Dedifferentiated amniotic fluid mesenchymal stem cell (primary cell): ENCODE results near the gene C2orf76.
A peak's percentile ranks its signal among the peaks of the same experiment; 100 is the strongest.

Source experiments
- DNase-seq: peaks from one replicate; pipeline ENCODE4 v3.0.0-alpha.2; 2016; ENCODE audit errors: extremely low spot score

The C2orf76 gene

GRCh38 chr2:119264781-119265692 lies 101.6 kb downstream of the C2orf76 start:
- DNase-seq, result no peak

- no peak for DNase-seq
These were observed 103.0 kb downstream of the C2orf76 start for GRCh38 chr2:119263656-119264055.

- no peak for DNase-seq
These were observed 103.6 kb downstream of the C2orf76 start for GRCh38 chr2:119263025-119263424.

- no peak for DNase-seq
These were observed 105.0 kb downstream of the C2orf76 start for GRCh38 chr2:119261493-119262225.

DNA sequence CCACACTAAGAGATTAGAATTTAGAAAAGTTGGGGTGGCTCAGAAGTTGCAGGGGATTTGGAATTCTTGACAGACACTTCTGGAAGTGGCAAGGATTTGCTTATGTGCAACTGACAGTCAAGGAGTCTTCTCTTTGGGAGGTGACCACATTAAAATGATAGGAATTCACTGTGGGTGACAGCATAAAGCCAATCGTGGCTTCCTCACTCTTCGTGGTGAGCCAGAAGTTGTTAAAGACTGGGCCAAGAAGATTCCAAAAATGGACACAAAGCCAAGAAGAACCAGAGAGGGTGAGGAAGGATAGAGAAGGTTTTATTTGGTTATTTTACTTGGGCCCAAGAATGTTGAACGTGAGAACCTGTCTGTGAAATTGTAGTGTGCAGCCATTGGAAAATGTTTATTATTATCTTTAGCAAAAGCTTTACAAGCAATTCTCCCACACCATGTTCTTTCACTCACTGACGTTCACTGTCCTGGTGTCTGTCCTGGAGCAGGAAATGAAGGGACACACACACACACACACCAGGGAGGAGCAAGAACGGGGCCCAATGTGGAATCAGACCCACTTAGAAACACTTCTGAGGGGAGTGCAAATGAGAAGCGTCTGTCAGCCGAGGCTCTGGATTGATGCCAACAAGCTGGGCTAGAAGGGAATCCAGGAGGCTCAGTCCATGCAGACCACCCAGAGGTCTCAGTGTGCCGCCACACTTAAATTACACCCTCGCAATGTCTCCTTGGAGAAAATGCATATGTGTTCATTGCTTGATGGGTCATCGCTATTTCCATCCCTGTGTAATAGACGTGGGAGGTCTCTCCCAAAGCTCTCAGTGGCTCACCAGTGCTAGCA lies 105.8 kb downstream of the C2orf76 start:
- no peak for DNase-seq

- no peak for DNase-seq
These were observed 107.3 kb downstream of the C2orf76 start for GRCh38 chr2:119259296-119259860.

DNA sequence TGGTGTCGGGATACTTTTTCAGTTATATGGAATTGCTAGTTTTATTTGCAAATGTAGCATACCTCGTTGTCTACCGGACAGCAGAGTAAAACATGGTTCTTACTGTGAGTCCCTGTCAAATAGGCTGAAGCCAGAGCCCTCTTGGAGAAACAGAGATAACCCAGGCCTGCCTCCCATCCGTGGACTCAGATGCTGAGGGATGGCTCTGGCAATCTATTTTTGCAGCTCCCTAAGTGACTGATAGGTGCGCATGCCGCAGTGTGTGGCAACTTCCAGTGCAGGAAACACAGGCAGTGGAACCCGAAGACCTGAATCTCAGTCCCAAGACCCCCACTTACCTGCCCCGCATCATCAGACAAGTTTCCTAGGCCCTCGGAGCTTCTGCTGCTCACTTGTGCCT lies 109.4 kb downstream of the C2orf76 start:
- no peak for DNase-seq

GRCh38 chr2:119256582-119256921 lies 110.1 kb downstream of the C2orf76 start:
- DNase-seq, result no peak

DNA sequence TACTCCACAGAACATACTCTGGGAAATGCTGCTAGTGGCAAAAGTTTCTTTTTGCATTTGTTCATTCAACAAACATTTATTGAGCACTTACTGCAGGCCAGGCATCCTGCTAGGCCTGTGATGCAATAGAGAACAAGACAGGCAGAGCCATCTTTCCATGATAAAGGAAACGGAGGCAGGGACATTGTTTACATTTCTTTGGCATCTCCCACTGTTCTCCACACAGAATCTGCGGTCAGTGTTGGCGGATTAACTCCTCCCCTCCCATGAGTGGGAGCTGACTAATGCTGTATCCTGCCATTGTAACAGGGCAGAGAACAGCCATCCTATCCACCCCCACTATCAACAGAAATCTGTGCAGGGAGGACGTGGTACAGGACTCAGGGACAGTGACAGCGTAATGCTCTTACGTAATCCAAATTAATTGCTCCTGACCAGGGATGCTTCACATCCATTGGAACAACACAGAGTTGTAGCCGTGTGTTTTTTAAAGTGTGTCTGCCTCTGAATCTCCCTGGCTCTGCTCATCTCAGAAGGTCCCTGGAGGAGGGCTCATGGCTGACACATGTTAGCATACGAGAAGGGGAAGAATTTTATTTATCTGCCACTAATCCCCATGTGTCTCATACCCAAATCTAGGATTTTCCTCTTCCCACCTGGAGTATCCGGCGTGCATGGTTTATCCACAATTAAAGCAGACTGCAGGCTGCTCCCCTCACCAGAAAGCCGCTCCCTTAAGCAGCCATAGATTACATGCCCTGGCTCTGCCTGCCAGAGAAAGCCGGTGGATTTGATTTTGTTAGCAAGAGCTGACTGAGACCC lies 110.7 kb downstream of the C2orf76 start:
- peak; percentile 81 for DNase-seq

- no peak for DNase-seq
These were observed 112.0 kb downstream of the C2orf76 start for GRCh38 chr2:119254601-119255080.

DNA sequence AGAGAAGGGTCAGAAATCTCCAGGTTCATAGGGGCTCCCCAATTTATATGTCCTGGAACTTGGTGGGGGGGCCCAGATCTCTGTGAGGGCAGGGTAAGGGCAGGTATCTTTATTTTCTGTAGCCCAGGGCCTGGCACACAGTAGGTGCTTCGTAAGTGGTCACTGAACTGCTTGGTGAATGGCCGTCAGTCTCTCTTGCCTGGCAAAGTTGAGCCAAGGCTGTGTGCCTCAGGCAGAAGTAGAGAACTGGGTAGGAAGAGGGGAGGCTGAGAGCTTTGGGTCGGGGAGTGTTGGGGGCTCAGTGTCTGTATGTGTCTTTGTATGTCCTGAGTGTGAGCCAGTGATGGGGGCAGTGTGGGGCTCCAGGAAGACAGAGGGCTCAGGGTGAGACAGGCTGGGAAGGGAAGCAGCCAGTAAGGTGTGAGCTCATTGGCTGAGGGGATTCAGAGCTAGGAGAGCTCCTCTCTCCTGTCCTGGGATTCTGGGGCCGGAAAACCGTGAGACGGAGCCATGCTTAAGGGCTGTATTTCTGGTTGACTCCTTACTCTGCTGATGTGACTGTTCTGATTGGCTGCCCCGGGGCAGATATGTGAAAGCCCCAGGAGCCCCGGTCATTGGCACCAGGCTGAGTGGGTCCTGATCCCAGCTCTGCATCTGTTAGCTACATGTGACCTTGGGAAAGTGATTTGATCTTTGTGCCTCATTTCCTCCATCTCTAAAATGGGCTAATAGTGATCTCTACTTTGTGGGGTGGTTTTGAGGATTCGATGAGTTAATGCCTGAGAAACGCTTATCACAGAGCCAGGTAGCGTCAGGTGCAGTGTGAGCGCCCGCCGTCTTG lies 112.7 kb downstream of the C2orf76 start:
- no peak for DNase-seq

DNA sequence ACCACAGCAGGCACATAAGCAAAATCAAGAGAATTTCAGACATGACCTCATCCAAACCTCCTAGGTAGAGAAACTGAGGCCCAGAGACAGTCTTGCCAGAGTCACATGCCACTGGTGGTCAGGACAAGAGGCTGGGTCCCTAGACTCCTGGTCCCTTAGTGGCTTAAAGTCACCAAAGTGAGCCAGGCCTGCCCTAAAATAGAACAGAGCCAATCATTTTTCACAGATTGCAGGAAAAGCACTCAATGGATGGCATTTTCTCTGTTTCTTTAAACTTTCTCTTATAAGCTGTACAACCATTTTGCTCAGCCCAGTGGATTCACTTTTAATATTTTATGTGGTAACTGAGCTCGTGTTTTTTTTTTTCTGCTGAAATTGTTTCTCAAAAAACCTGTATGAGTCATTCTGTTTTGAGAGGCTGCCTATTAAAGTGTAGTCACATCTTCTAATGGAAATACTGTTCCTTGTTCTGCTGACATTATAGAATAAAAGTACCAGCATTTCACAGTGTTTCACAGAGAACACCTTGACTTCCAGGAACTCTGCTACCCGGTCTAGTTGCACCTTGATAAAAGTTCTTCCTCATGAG lies 113.4 kb downstream of the C2orf76 start:
- peak; percentile 32 for DNase-seq
